Measurements from ENCODE around the gene CCDC57.

CCDC57 gene

GRCh38 chr17:82056729-82057621 lies 155.7 kb downstream of the CCDC57 start:
- no peak for DNase-seq

- no peak for DNase-seq
Measured at GRCh38 chr17:82055965-82056728, 156.5 kb downstream of the CCDC57 start.

- DNase-seq, result no peak
Measured at GRCh38 chr17:82055023-82055964, 157.3 kb downstream of the CCDC57 start.

- DNase-seq, result no peak
Measured at GRCh38 chr17:82054351-82055022, 158.2 kb downstream of the CCDC57 start.

- DNase-seq, result no peak
Measured at GRCh38 chr17:82053556-82054263, 158.9 kb downstream of the CCDC57 start.

- no peak for DNase-seq
Measured at GRCh38 chr17:82053130-82053529, 159.5 kb downstream of the CCDC57 start.

GRCh38 chr17:82052638-82053059 lies 160.0 kb downstream of the CCDC57 start:
- no peak for DNase-seq

GRCh38 chr17:82051776-82052637 lies 160.6 kb downstream of the CCDC57 start, which contains the start of the genes GPS1 and RFNG:
GPS1 (plus strand) TSS chr17:82051898; CDS start chr17:82051932, 34 bp downstream.
RFNG (minus strand) TSS chr17:82051811; CDS start chr17:82051766, 45 bp downstream.
- DNase-seq, result peak; percentile 84
